ENCODE data around the gene ROR1. TPM values are rescaled to one million over a fixed set of nuclear protein-coding genes. Genes with fewer than 3 reads are reported as not detected.
"Not testable (repeated sequence)": the region's sequence is repeated elsewhere in the genome, so short reads cannot be mapped to it uniquely, and the experiment has no call there.

The ROR1 gene
- total RNA-seq, 2 experiments from 2014 or later = 0.47 to 1.4 TPM

- intact Hi-C loops (cut with micrococcal nuclease; ENCODE audit: unreplicated experiment) = no loop called here
- Histone ChIP-seq H2AFZ (ENCODE audit: low read length) (no peak overlapping the region), H3K4me2 (ENCODE audit: low read length) (no peak overlapping the region), H3K4me1 (ENCODE audit: insufficient read depth, low read length, poor library complexity, severe bottlenecking) (no peaks in the 10 kb centered on the region), H3K9me2 (ENCODE audit: insufficient read depth, low read length) (no peaks in the 10 kb centered on the region), H3K36me3 (ENCODE audit: insufficient read depth, low read length) (no peaks in the 10 kb centered on the region), H3K79me2 (ENCODE audit: insufficient read depth, low read depth, low read length) (no peaks in the 10 kb centered on the region), H3K27ac (ENCODE audit: low read depth, low read length, poor library complexity, severe bottlenecking) (no peak overlapping the region), H3K4me3 (ENCODE audit: low read depth, low read length, poor library complexity, severe bottlenecking) (no peak overlapping the region), H4K20me1 (ENCODE audit: insufficient read depth, low read length) (no peaks in the 10 kb centered on the region), H3K9me3 (ENCODE audit: low read length) (no peaks in the 10 kb centered on the region)
- ChIA-PET POLR2A (no interaction called here), CTCF (ENCODE audit: unreplicated experiment) (no interaction called here)
- BruUV-seq (replicated peaks) = no TSS peak
- TF ChIP-seq, protein P1, sequence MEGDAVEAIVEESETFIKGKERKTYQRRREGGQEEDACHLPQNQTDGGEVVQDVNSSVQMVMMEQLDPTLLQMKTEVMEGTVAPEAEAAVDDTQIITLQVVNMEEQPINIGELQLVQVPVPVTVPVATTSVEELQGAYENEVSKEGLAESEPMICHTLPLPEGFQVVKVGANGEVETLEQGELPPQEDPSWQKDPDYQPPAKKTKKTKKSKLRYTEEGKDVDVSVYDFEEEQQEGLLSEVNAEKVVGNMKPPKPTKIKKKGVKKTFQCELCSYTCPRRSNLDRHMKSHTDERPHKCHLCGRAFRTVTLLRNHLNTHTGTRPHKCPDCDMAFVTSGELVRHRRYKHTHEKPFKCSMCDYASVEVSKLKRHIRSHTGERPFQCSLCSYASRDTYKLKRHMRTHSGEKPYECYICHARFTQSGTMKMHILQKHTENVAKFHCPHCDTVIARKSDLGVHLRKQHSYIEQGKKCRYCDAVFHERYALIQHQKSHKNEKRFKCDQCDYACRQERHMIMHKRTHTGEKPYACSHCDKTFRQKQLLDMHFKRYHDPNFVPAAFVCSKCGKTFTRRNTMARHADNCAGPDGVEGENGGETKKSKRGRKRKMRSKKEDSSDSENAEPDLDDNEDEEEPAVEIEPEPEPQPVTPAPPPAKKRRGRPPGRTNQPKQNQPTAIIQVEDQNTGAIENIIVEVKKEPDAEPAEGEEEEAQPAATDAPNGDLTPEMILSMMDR (conservative IDR thresholded peaks at IDR 0.05; ENCODE audit: low read length) = no peak
- no peak for TF ChIP-seq EZH2phosphoT487 (IDR thresholded peaks at IDR 0.05; ENCODE audit: borderline replicate concordance, low read depth, low read length)
- DNase-seq (ENCODE audit: low spot score) = no peak
Observed at GRCh38 chr1:64100791-64101190, 327.0 kb downstream of the ROR1 start.

- CTCF ChIA-PET (ENCODE audit: unreplicated experiment); POLR2A ChIA-PET; BruUV-seq (replicated peaks); intact Hi-C loops (cut with micrococcal nuclease; ENCODE audit: unreplicated experiment); H3K36me3 ChIP-seq (ENCODE audit: insufficient read depth, low read length); H3K4me2 ChIP-seq (ENCODE audit: low read length); DNase-seq (ENCODE audit: low spot score); H3K4me3 ChIP-seq (ENCODE audit: low read depth, low read length, poor library complexity, severe bottlenecking); H2AFZ ChIP-seq (ENCODE audit: low read length); H3K79me2 ChIP-seq (ENCODE audit: insufficient read depth, low read depth, low read length); H3K9me2 ChIP-seq (ENCODE audit: insufficient read depth, low read length); H3K27ac ChIP-seq (ENCODE audit: low read depth, low read length, poor library complexity, severe bottlenecking); H3K9me3 ChIP-seq (ENCODE audit: low read length); H4K20me1 ChIP-seq (ENCODE audit: insufficient read depth, low read length); H3K4me1 ChIP-seq (ENCODE audit: insufficient read depth, low read length, poor library complexity, severe bottlenecking): not testable (repeated sequence)
Observed at GRCh38 chr1:64104585-64104984, 330.8 kb downstream of the ROR1 start.

DNA sequence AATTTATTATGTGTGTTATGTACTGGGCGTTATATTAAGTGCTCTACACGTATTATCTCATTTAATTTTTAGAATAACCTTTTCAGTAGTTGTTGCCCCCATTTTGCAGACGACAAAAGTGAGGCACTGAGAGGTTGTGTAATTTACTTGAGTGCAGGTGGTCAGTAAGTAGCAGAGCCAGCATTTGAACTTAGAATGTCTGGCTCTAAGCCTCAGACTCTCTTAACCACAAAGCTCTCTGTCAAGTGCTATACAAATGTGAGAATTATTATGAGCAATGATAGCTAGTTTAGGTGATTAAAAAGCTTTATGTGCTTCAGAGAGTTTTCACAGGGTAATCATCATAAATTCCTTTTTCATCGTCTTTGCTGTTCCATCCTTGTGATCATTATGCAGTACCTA is 333.3 kb downstream of the ROR1 start:
- no peak overlapping the region for H2AFZ ChIP-seq (ENCODE audit: low read length)
- ChIA-PET POLR2A (no interaction called here), CTCF (ENCODE audit: unreplicated experiment) (no interaction called here)
- intact Hi-C loops (cut with micrococcal nuclease; ENCODE audit: unreplicated experiment) = no loop called here
- no peaks in the 10 kb centered on the region for H3K79me2 ChIP-seq (ENCODE audit: insufficient read depth, low read depth, low read length)
- no peaks in the 10 kb centered on the region for H3K36me3 ChIP-seq (ENCODE audit: insufficient read depth, low read length)
- H3K4me1 ChIP-seq (ENCODE audit: insufficient read depth, low read length, poor library complexity, severe bottlenecking) = no peaks in the 10 kb centered on the region
- no peaks in the 10 kb centered on the region for H3K9me3 ChIP-seq (ENCODE audit: low read length)
- no peak overlapping the region for H3K4me3 ChIP-seq (ENCODE audit: low read depth, low read length, poor library complexity, severe bottlenecking)
- no peak for DNase-seq (ENCODE audit: low spot score)
- no peak overlapping the region for H3K27ac ChIP-seq (ENCODE audit: low read depth, low read length, poor library complexity, severe bottlenecking)
- no peak overlapping the region for H3K4me2 ChIP-seq (ENCODE audit: low read length)
- TF ChIP-seq, protein P1 (conservative IDR thresholded peaks at IDR 0.05; ENCODE audit: low read length) = no peak
- no peak for TF ChIP-seq EZH2phosphoT487 (IDR thresholded peaks at IDR 0.05; ENCODE audit: borderline replicate concordance, low read depth, low read length)
- H4K20me1 ChIP-seq (ENCODE audit: insufficient read depth, low read length) = no peaks in the 10 kb centered on the region
- no peaks in the 10 kb centered on the region for H3K9me2 ChIP-seq (ENCODE audit: insufficient read depth, low read length)
- no TSS peak for BruUV-seq (replicated peaks)

All from OCI-LY7 (cell line).